Choroid plexus epithelial cell (primary cell): ENCODE measurements around the gene SUMF1.

Source experiments
- DNase-seq: peaks from one replicate; pipeline ENCODE4 v3.0.0-alpha.2; 2010; ENCODE audit warnings: low read depth
- H3K4me3 ChIP-seq: 2 replicates; pipeline ENCODE4 v1.5.1; 2011; ENCODE audit warnings: low read depth, mild to moderate bottlenecking, control low read depth, low read length, moderate library complexity
- TF ChIP-seq, protein P1 (sequence below): conservative IDR thresholded peaks from 2 replicates; pipeline ENCODE4 v1.5.1; 2011; ENCODE audit warnings: low read depth, mild to moderate bottlenecking, control low read depth, inconsistent platforms, low read length, moderate library complexity

Gene SUMF1

DNA sequence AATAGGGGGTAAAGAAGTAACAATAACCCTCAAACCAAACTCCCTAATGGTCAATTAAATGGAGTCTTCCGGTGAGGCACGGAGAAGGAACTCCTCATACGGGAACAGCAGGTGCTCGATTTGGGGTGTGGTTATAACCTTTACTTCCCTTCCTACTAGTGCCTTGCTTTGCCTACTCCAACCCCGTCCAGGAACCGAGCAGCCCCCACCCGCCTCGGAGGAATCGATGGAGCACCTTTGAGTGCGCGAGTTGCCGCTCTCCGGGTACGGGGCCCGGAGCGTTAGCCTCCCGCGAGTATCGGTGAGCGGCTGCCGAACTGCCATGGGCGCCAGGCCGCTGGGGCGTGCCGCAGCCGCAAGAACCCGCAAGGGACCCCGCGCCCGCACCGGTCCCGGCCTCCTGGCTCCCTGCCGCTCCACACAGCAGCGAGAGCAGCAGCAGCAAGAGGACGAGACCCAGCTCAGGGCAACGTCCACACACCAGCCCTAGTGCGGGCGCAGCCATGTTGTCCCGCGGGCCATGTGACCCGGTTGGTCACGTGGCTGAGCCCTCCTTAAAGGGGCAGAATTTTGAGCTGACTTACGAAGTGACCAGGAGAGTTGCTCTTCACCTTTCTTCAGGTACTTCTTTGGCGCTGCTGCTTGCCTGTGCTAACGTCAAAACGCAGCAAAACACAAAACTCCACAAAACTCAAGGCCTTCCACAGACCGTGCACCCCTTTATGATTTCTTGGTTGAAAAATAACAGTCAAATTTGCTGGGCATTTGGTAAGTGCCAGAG is at the start of gene SUMF1:
Gene SUMF1, minus strand, starts transcription at position 529 of the 781 bp plus-strand sequence. Its CDS starts 24 bp downstream, at position 505.
- TF ChIP-seq, protein P1, sequence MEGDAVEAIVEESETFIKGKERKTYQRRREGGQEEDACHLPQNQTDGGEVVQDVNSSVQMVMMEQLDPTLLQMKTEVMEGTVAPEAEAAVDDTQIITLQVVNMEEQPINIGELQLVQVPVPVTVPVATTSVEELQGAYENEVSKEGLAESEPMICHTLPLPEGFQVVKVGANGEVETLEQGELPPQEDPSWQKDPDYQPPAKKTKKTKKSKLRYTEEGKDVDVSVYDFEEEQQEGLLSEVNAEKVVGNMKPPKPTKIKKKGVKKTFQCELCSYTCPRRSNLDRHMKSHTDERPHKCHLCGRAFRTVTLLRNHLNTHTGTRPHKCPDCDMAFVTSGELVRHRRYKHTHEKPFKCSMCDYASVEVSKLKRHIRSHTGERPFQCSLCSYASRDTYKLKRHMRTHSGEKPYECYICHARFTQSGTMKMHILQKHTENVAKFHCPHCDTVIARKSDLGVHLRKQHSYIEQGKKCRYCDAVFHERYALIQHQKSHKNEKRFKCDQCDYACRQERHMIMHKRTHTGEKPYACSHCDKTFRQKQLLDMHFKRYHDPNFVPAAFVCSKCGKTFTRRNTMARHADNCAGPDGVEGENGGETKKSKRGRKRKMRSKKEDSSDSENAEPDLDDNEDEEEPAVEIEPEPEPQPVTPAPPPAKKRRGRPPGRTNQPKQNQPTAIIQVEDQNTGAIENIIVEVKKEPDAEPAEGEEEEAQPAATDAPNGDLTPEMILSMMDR = no peak

DNA sequence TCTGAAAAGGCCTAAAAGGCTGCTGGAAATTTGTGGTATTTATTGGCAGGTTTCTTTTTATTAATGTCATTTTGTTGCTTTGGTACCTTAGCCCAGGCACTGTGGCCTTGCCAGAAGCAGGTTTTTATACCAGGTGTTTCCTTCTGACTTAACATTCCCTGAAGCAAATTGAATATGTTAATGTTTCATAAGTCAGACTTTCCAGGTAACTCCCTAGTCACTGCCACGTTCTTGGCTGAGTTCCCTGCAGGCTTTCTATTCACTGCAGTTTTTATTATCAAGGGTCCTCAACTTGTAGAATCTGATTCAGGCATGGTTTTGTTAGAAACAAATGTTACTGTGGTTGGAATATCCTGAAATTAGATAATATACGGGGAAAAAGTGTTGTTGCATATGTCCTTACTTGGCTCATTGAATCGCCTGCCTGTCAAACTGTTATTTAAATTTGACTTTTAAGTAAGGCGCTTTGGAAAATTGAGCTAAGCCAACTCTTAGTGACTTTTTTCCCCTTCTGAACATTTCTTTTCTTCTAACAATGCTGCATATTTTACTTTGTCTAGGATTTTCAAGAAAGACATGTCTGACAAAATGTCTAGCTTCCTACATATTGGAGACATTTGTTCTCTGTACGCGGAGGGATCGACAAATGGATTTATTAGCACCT is 49.0 kb upstream of the SUMF1 start:
- DNase-seq = no peak
- TF ChIP-seq, protein P1 = no peak
- H3K4me3 ChIP-seq = no peak overlapping the region

More for the DNA sequence above, at the start of gene SUMF1:
- DNase-seq = peak; percentile 78
- H3K4me3 ChIP-seq = peak within 1 kb of the TSS; percentile 98

DNA sequence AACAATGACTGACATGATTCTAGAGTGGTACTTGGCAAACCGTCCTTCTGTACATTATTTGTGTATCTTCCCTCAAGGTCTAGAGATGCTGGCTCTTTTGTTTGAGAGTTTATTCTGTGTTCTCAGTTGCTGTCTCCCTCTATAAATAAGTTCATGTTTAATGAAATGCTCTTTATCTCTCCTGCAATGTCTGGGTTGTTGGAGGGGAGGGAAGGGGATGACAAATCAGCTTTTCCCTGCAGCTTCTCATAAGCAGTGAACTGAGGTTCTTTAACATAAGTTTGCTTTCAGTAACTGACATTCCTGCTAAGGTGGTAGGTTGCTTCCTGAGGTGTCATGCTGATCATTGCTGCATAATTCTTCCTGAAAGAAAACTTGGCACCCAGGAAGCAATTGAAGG is 47.8 kb upstream of the SUMF1 start:
- TF ChIP-seq, protein P1 = no peak
- no peak overlapping the region for H3K4me3 ChIP-seq
- DNase-seq = no peak

GRCh38 chr3:4514321-4514720 is 47.3 kb upstream of the SUMF1 start:
- no peak for DNase-seq
- TF ChIP-seq, protein P1 = no peak

DNA sequence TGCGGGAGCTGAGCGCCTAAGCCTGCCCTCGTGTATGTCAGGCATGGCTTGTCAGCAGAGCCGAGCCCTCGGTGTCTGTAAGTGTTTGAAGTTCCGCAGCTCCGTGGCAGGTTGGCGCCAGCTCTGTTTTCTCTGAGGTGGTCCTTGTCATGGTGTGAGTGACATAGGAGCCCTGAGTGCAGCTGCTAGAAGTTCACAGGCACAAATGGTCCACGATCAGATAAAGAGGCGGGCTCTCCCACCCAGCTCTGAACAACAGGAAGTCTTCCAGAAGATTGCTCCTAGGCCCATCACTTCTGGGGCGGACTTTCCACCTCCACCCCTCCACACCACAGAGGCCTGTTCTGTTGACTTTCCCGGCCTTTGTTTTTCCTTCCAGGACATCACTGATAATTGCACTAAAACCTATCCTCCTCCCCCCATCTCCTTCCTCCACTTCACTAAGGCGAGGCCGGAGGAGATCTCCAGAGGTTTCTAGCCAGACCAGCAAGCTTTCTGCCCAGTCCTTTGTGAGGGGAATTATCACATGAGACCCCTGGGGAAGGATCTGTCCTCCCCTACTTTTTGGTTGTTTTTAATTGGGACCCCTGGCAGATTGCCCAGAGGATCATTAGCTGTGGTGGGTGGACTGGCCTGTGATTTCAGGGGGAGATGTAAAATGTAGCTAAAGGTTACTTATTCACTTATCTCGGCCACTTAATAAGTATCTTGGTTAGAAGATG is 46.0 kb upstream of the SUMF1 start:
- TF ChIP-seq, protein P1 = no peak
- no peak for DNase-seq
- H3K4me3 ChIP-seq = no peak overlapping the region

More at GRCh38 chr3:4514321-4514720, 47.3 kb upstream of the SUMF1 start:
- H3K4me3 ChIP-seq = no peak overlapping the region

DNA sequence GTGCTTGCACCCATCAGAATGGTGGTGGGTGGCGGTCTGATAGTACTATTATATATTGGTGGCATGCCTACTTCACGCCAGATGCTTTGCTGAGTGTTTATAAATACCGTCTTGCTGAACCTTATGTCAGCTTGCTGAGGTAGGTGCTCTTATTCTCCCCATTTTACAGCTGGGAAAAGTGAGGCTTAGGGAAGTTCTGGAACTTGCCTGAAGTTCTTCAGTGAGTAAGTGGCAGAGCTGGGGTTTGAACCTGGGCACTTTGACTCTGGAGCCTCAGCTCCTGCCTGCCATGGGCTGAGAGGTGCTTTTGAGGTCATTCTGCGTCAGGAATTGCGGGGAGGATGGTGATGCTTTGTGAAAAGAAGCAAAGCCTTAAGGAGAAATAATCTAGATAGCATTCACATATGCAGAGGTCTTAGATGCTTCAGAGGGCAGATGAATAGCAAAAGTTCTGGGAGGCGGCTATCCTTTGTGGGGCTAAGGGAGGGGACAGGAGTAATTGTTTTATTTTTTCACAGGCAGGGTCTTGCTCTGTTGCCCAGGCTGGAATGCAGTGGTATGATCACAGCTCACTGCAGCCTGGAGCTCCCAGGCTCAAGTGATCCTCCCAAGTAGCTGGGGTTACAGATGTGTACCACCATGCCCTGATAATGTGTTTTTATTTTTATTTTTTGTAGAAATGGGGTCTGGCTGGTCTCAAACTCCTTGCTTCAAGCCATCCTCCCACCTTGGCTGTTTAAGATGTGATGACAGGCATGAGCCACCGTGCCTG is 44.6 kb upstream of the SUMF1 start:
- TF ChIP-seq, protein P1 = no peak
- no peak for DNase-seq
- no peak overlapping the region for H3K4me3 ChIP-seq
